CD14-positive monocyte (primary cell): Measurements from ENCODE around the gene HSPA4. TPM values are rescaled to one million over a fixed set of nuclear protein-coding genes. Genes with fewer than 3 reads are reported as not detected.

Experiments used
- DNase-seq, 3 donors: peaks; one replicate each; pipeline ENCODE4 v3.0.0-alpha.2; 2011 to 2022
- H2AFZ ChIP-seq: 2 replicates; pipeline ENCODE4 v1.6.0; 2012; ENCODE audit warnings: mild to moderate bottlenecking, low read depth, low read length, inconsistent platforms; ENCODE audit not compliant: insufficient read depth, poor library complexity, severe bottlenecking
- H3K27ac ChIP-seq, 2 donors: 1 replicate in 1 of 2; 2 replicates in 1 of 2; pipeline ENCODE4 v1.5.1; 2012 to 2013; ENCODE audit warnings: low read length in 2 of 2, control low read depth in 1 of 2, inconsistent platforms in 1 of 2, low read depth in 1 of 2, mild to moderate bottlenecking in 1 of 2
- H3K27me3 ChIP-seq, 2 donors: one replicate each; pipeline versions ENCODE4 v1.6.0 to v1.6.1; 2011 to 2013; ENCODE audit warnings: low read length in 2 of 2; ENCODE audit not compliant: control insufficient read depth in 2 of 2, insufficient read depth in 2 of 2
- H3K36me3 ChIP-seq, 2 donors: replicated peaks in 1 of 2; 1 replicate in 1 of 2; 2 replicates in 1 of 2; pipeline versions ENCODE4 v1.5.1 to v1.6.1; 2012 to 2013; ENCODE audit warnings: low read length in 2 of 2, control low read depth in 1 of 2, inconsistent platforms in 1 of 2, mild to moderate bottlenecking in 1 of 2; ENCODE audit not compliant: insufficient read depth in 2 of 2, control insufficient read depth in 1 of 2
- H3K4me1 ChIP-seq, 2 donors: 1 replicate in 1 of 2; 2 replicates in 1 of 2; pipeline versions ENCODE4 v1.5.1 to v1.6.1; 2012 to 2013; ENCODE audit warnings: low read length in 2 of 2, control low read depth in 1 of 2, inconsistent platforms in 1 of 2, mild to moderate bottlenecking in 1 of 2, moderate library complexity in 1 of 2; ENCODE audit not compliant: insufficient read depth in 2 of 2, control insufficient read depth in 1 of 2
- H3K4me2 ChIP-seq: replicated peaks from 2 replicates; pipeline ENCODE3; 2012; ENCODE audit warnings: low read length, moderate library complexity, mild to moderate bottlenecking; ENCODE audit not compliant: poor library complexity, severe bottlenecking; ENCODE audit errors: extremely low read depth
- H3K4me3 ChIP-seq, 3 experiments: fragments of 200-600 bp in 1 of 3; sonication (generic) in 1 of 3; replicated peaks in 1 of 3; 1 replicate in 2 of 3; 2 replicates in 1 of 3; pipeline ENCODE4 v1.5.1; 2011 to 2013; ENCODE audit warnings: low read length in 3 of 3, mild to moderate bottlenecking in 3 of 3, control low read depth in 2 of 3, low read depth in 2 of 3, inconsistent platforms in 1 of 3, moderate library complexity in 1 of 3
- H3K79me2 ChIP-seq: 2 replicates; pipeline ENCODE4 v1.6.0; 2012; ENCODE audit warnings: mild to moderate bottlenecking, control low read depth, inconsistent platforms, low read length, moderate library complexity; ENCODE audit not compliant: insufficient read depth
- H3K9ac ChIP-seq: 2 replicates; pipeline ENCODE4 v1.6.0; 2017; ENCODE audit warnings: low read length, mild to moderate bottlenecking; ENCODE audit not compliant: insufficient read depth, poor library complexity, severe bottlenecking
- H3K9me3 ChIP-seq, 2 donors: replicated peaks in 1 of 2; 1 replicate in 1 of 2; 2 replicates in 1 of 2; pipeline versions ENCODE4 v1.5.1 to v1.6.1; 2012 to 2013; ENCODE audit warnings: low read length in 2 of 2, control low read depth in 1 of 2; ENCODE audit not compliant: control insufficient read depth in 1 of 2, insufficient read depth in 1 of 2
- H4K20me1 ChIP-seq: 2 replicates; pipeline ENCODE4 v1.6.0; 2012; ENCODE audit warnings: mild to moderate bottlenecking, low read length, control low read depth, moderate library complexity; ENCODE audit not compliant: insufficient read depth
- H3K27ac Mint-ChIP-seq, 7 donors: one replicate each; pipeline ENCODE4 v1.8.0; 2020; ENCODE audit warnings: mild to moderate bottlenecking in 7 of 7, mixed read lengths in 7 of 7, moderate library complexity in 6 of 7, inconsistent platforms in 2 of 7
- H3K27me3 Mint-ChIP-seq, 3 donors: one replicate each; pipeline ENCODE4 v1.8.0; 2021 to 2022; ENCODE audit warnings: low read depth in 3 of 3, mild to moderate bottlenecking in 3 of 3, mixed read lengths in 3 of 3, moderate library complexity in 3 of 3, inconsistent platforms in 1 of 3
- H3K36me3 Mint-ChIP-seq, 2 donors: one replicate each; pipeline ENCODE4 v1.8.0; 2020; ENCODE audit warnings: mixed read lengths in 2 of 2, inconsistent platforms in 1 of 2, mild to moderate bottlenecking in 1 of 2
- H3K4me1 Mint-ChIP-seq: one replicate; pipeline ENCODE4 v1.8.0; 2020; ENCODE audit warnings: mild to moderate bottlenecking, mixed read lengths
- H3K4me3 Mint-ChIP-seq, 2 donors: one replicate each; pipeline ENCODE4 v1.8.0; 2020; ENCODE audit warnings: mild to moderate bottlenecking in 2 of 2, mixed read lengths in 2 of 2, moderate library complexity in 1 of 2
- H3K9me3 Mint-ChIP-seq, 7 donors: one replicate each; pipeline ENCODE4 v1.8.0; 2020 to 2022; ENCODE audit warnings: mixed read lengths in 7 of 7, mild to moderate bottlenecking in 6 of 7, moderate library complexity in 6 of 7, inconsistent platforms in 2 of 7
- CTCF ChIP-seq: fragments of 200-600 bp; IDR thresholded peaks from one replicate; pipeline ENCODE4 v1.8.0; 2022; ENCODE audit warnings: antibody characterized with exemption, mild to moderate bottlenecking
- WGBS: methylation state at CpG from one replicate; pipeline ENCODE4 v1.1.5; 2013; ENCODE audit warnings: missing lambda C conversion rate; ENCODE audit not compliant: insufficient coverage; 5-methylcytosine and 5-hydroxymethylcytosine counted together
- intact Hi-C, 2 donors: fragments of 100-400 bp; cut with micrococcal nuclease; formaldehyde crosslinking; loops; one replicate each; pipeline versions ENCODE4 v1.15.0 to v1.15.1; 2023
- polyA plus RNA-seq, 3 donors: library from polyadenylated mRNA; depleted of rRNA in 1 of 3; unstranded in 2 of 3; stranded (reverse) in 1 of 3; fragments of 300-500 nt in 2 of 3; fragments of >200 nt in 1 of 3; fragmentation: Illumina TruSeq in 2 of 3; gene quantifications; 1 replicate in 2 of 3; 2 replicates in 1 of 3; pipeline ENCODE4 v1.2.3, GENCODE V29; 2012 to 2021

HSPA4 gene
- polyA plus RNA-seq, 3 donors: 15.7 to 52.0 (median 27.7) TPM

- WGBS: 96% methylated on average over 11 of the region's 15 CpGs
- Mint-ChIP-seq H3K36me3 (peaks cover 3 to 4% of the 10 kb centered on the region in 2 donors), H3K27me3 (peaks cover 0 to under 1% (median 0%) of the 10 kb centered on the region in 3 donors), H3K4me3 (peak overlapping the region; percentile 91 to 95), H3K9me3 (no peaks in the 10 kb centered on the region), H3K4me1 (peaks cover 42% of the 10 kb centered on the region), H3K27ac (peak overlapping the region in 5 of 7 donors; percentile 68 to 100 (median 99))
- no peaks in the 10 kb centered on the region for H3K27me3 ChIP-seq
- no peak for TF ChIP-seq CTCF
- H3K36me3 ChIP-seq: no peaks in the 10 kb centered on the region
- no peak overlapping the region for H3K9ac ChIP-seq
- intact Hi-C loops: loop anchor here in 1 of 2 donors (5.0 to 10.0 kb wide), 2 partner anchors 186 to 1321 kb away; partner anchors contain the start of genes GDF9, UBE2B and UQCRQ
- H3K4me1 ChIP-seq: peaks cover 19 to 35% of the 10 kb centered on the region in 2 donors
- peak overlapping the region in 1 of 2 donors; percentile 99 for H3K27ac ChIP-seq
- no peaks in the 10 kb centered on the region for H3K9me3 ChIP-seq
- peaks cover 57% of the 10 kb centered on the region for H4K20me1 ChIP-seq
- peak overlapping the region in 1 of 3 experiments; percentile 92 for H3K4me3 ChIP-seq
- peak overlapping the region; percentile 88 for H3K4me2 ChIP-seq
- DNase-seq: no peak
- peaks cover 77% of the 10 kb centered on the region for H3K79me2 ChIP-seq
- no peak overlapping the region for H2AFZ ChIP-seq
Observed at GRCh38 chr5:133053448-133053847, 1.6 kb downstream of the HSPA4 start.

- no peaks in the 10 kb centered on the region for H3K9me3 Mint-ChIP-seq
- no peak overlapping the region for H3K4me2 ChIP-seq
- no peaks in the 10 kb centered on the region for H3K27me3 Mint-ChIP-seq
- no peak for DNase-seq
- H4K20me1 ChIP-seq: peaks cover 68% of the 10 kb centered on the region
- intact Hi-C loops: loop anchor here in 1 of 2 donors (5.0 to 10.0 kb wide), 2 partner anchors 188 to 1320 kb away; partner anchors contain the start of genes GDF9, UBE2B and UQCRQ
- H3K36me3 ChIP-seq: no peaks in the 10 kb centered on the region
- H3K27ac ChIP-seq: no peak overlapping the region
- TF ChIP-seq CTCF: no peak
- H3K4me3 ChIP-seq: no peak overlapping the region
- peaks cover 89% of the 10 kb centered on the region for H3K79me2 ChIP-seq
- no peaks in the 10 kb centered on the region for H3K9me3 ChIP-seq
- H3K4me1 Mint-ChIP-seq: peaks cover 43% of the 10 kb centered on the region
- no CpG with 5 or more reads among the region's 7 CpGs for WGBS
- peaks cover 19 to 38% of the 10 kb centered on the region in 2 donors for H3K4me1 ChIP-seq
- no peak overlapping the region for H2AFZ ChIP-seq
- no peak overlapping the region for H3K27ac Mint-ChIP-seq
- no peak overlapping the region for H3K4me3 Mint-ChIP-seq
- H3K27me3 ChIP-seq: no peaks in the 10 kb centered on the region
- H3K9ac ChIP-seq: no peak overlapping the region
- peaks cover 3 to 4% of the 10 kb centered on the region in 2 donors for H3K36me3 Mint-ChIP-seq
Observed at GRCh38 chr5:133054697-133055471, 3.1 kb downstream of the HSPA4 start.
